Measurements from ENCODE around the gene LY6G6C.

The LY6G6C gene

GRCh38 chr6:31729979-31730630 lies 8.6 kb upstream of the LY6G6C start:
- peak; percentile 95 for DNase-seq (ENCODE audit: low spot score)
- peak overlapping the region; percentile 91 for H3K4me3 ChIP-seq
- TF ChIP-seq CTCF (IDR thresholded peaks at IDR 0.05) = no peak
- H3K27ac ChIP-seq = peak overlapping the region; percentile 86 to 99

GRCh38 chr6:31729515-31729978 lies 8.0 kb upstream of the LY6G6C start:
- DNase-seq (ENCODE audit: low spot score) = peak; percentile 97
- no peak for TF ChIP-seq CTCF (IDR thresholded peaks at IDR 0.05)
- Histone ChIP-seq H3K4me3 (peak overlapping the region; percentile 91), H3K27ac (peak overlapping the region; percentile 86 to 99)

DNA sequence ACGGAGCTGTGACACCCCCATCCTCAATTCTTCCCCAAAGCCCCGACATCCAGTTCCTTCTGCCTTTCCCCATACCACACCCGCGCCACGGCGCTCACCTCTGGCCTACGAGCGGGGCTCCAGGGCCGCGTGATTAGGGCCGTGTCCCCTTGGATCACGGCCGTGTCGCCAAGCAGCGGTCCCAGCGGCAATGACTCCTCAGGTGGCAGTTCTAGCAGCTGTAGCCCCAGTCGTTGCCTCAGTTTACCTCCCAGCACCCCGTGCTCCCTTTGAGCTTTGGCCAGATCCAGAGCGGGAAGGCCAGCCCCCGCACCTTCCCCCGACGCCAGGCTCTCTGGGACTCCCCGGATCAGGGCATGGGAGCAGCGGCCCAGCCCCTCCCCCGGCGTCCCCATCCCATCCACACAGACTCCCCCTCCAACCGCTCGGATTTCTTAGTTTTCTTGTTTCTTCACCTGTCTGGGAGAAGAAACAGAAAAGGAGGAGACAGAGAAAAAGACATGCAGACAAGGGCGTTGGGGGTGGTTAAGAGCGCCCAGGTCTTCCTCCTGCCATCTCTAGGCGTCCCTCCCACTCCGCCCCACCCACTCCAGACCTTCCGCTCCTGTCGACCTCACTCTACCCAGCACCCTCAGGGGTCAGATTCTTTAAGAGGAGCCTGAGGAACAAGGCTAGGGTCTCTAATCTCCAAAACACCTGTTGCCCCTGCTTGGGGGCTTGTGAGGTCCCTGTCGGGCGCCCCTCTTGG lies 7.4 kb upstream of the LY6G6C start, which contains the start of gene DDAH2:
DDAH2 (minus strand) TSS at position 533 of the 748 bp plus-strand sequence; CDS start at position 395, 138 bp downstream.
- peak; percentile 25 for TF ChIP-seq CTCF (IDR thresholded peaks at IDR 0.05)
- H3K27ac ChIP-seq = peak within 1 kb of the TSS; percentile 86 to 99
- peak within 1 kb of the TSS; percentile 91 for H3K4me3 ChIP-seq
- no peak for DNase-seq (ENCODE audit: low spot score)

- peak overlapping the region; percentile 91 for H3K4me3 ChIP-seq
- no peak for TF ChIP-seq CTCF (IDR thresholded peaks at IDR 0.05)
- peak overlapping the region; percentile 86 to 99 for H3K27ac ChIP-seq
- DNase-seq (ENCODE audit: low spot score) = no peak
Observed at GRCh38 chr6:31727717-31728671, 6.4 kb upstream of the LY6G6C start.

GRCh38 chr6:31727034-31727716 lies 5.6 kb upstream of the LY6G6C start:
- peak overlapping the region; percentile 91 for H3K4me3 ChIP-seq
- H3K27ac ChIP-seq = peak overlapping the region; percentile 86 to 99
- DNase-seq (ENCODE audit: low spot score) = no peak
- no peak for TF ChIP-seq CTCF (IDR thresholded peaks at IDR 0.05)
